H1 (cell line): ENCODE data around the gene DDX1. TPM values are rescaled to one million over a fixed set of nuclear protein-coding genes. Genes with fewer than 3 reads are reported as not detected.

Source experiments
- E2F6 ChIP-seq: IDR thresholded peaks from 2 replicates; pipeline ENCODE4 v1.6.1; 2012; ENCODE audit warnings: inconsistent platforms
- polyA plus RNA-seq, 7 experiments: library from polyadenylated mRNA; depleted of rRNA in 3 of 7; stranded (reverse) in 5 of 7; unstranded in 2 of 7; fragments of >200 nt in 5 of 7; fragments of 200-250 nt in 2 of 7; gene quantifications; 1 replicate in 5 of 7; 2 replicates in 1 of 7; 4 replicates in 1 of 7; pipeline versions ENCODE4 v1.2.1 to v1.2.3, GENCODE V29; 2011 to 2013; ENCODE audit warnings: missing spikeins in 2 of 7, mixed read lengths in 2 of 7
- total RNA-seq: library from RNA; stranded (reverse); fragmentation: NEBNext Ultra II Directional; extraction: Animal tissue kit (Norgen Biotek cat#: 25700); gene quantifications from 2 replicates; pipeline ENCODE4 v1.2.1, GENCODE V29; 2021

DDX1 gene
- total and polyA plus RNA-seq, 2 of the 8 experiments (the other 6 are each of a cell fraction or from before 2014, with no cell fraction given): 51.1 to 161 TPM

- no peak for TF ChIP-seq E2F6
These were observed 48.6 kb upstream of the DDX1 start (continued) for GRCh38 chr2:15543053-15543452.
